Common myeloid progenitor, CD34-positive (primary cell): ENCODE data around the gene DENND1A.

Experiments used
- CTCF ChIA-PET: fragments of 350-600 bp; sonication (Branson Sonifier 250); formaldehyde crosslinking; loops from one replicate; lab custom pipeline; 2021; ENCODE audit warnings: antibody characterized with exemption; lab: Charles Lee
- POLR2A ChIA-PET: fragments of 350-600 bp; sonication (Branson Sonifier 250); formaldehyde crosslinking; loops from one replicate; lab custom pipeline; 2021; ENCODE audit warnings: antibody characterized with exemption; lab: Charles Lee
- DNase-seq, 3 donors: peaks; one replicate each; pipeline versions ENCODE4 v3.0.0 to v3.0.0-alpha.2; 2013
- H3K27ac ChIP-seq, 2 experiments: 1 replicate in 1 of 2; 2 replicates in 1 of 2; pipeline ENCODE4 v1.7.0; 2013; ENCODE audit warnings: inconsistent platforms in 2 of 2, low read length in 2 of 2, mild to moderate bottlenecking in 2 of 2, low read depth in 1 of 2, moderate library complexity in 1 of 2; ENCODE audit not compliant: severe bottlenecking in 2 of 2, insufficient read depth in 1 of 2, poor library complexity in 1 of 2
- H3K27me3 ChIP-seq, 5 experiments: replicated peaks in 2 of 5; 1 replicate in 3 of 5; 2 replicates in 2 of 5; pipeline versions ENCODE4 v1.6.1 to v1.7.0; 2013; ENCODE audit warnings: low read length in 4 of 5, mild to moderate bottlenecking in 2 of 5, moderate library complexity in 2 of 5, inconsistent platforms in 1 of 5; ENCODE audit not compliant: insufficient read depth in 5 of 5, control insufficient read depth in 4 of 5
- H3K36me3 ChIP-seq, 4 experiments: 1 replicate in 2 of 4; 2 replicates in 2 of 4; pipeline versions ENCODE4 v1.6.1 to v1.7.0; 2013; ENCODE audit warnings: low read length in 3 of 4, control low read depth in 1 of 4, mild to moderate bottlenecking in 1 of 4; ENCODE audit not compliant: control insufficient read depth in 4 of 4, insufficient read depth in 4 of 4
- H3K4me1 ChIP-seq, 4 experiments: 1 replicate in 3 of 4; 2 replicates in 1 of 4; pipeline versions ENCODE4 v1.6.1 to v1.7.1; 2013; ENCODE audit warnings: low read length in 3 of 4, mild to moderate bottlenecking in 3 of 4, control low read depth in 1 of 4, inconsistent platforms in 1 of 4, moderate library complexity in 1 of 4; ENCODE audit not compliant: control insufficient read depth in 4 of 4, insufficient read depth in 4 of 4; ENCODE audit errors: control extremely low read depth in 1 of 4
- H3K4me3 ChIP-seq, 7 experiments: 1 replicate in 4 of 7; 2 replicates in 3 of 7; pipeline versions ENCODE4 v1.5.1 to v1.7.0; 2013; ENCODE audit warnings: mild to moderate bottlenecking in 7 of 7, low read length in 6 of 7, moderate library complexity in 6 of 7, inconsistent platforms in 2 of 7, low read depth in 2 of 7, control low read depth in 1 of 7; ENCODE audit not compliant: insufficient read depth in 4 of 7, control insufficient read depth in 1 of 7; ENCODE audit errors: extremely low read depth in 1 of 7
- H3K9me3 ChIP-seq, 5 experiments: 1 replicate in 4 of 5; 2 replicates in 1 of 5; pipeline versions ENCODE4 v1.6.1 to v1.7.1; 2013; ENCODE audit warnings: low read length in 4 of 5, mild to moderate bottlenecking in 2 of 5, inconsistent platforms in 1 of 5, low read depth in 1 of 5, moderate library complexity in 1 of 5; ENCODE audit not compliant: control insufficient read depth in 4 of 5, insufficient read depth in 2 of 5; ENCODE audit errors: control extremely low read depth in 1 of 5
- WGBS: methylation state at CpG from one replicate; pipeline ENCODE4 v1.1.5; 2013; ENCODE audit not compliant: insufficient coverage; 5-methylcytosine and 5-hydroxymethylcytosine counted together

DENND1A gene

DNA sequence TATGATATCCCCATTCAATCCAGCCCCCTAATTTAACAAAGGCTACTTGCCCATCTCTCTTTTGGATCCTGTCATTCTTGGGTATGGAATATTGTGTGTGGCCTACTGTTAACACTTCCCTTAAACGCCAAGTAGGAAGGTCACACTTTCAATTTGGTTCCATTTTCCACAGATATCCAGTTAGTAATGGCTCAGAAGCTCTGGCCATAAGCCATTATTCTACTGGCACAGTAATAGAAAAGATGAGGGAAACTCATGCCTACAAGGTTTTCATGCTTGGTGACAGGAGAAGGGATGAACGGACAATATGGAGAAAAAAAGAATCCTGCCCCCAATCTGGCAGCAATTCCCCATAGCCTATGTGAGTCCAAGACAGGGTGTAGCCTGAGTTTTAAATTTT, 346.3 kb downstream of the DENND1A start:
- Histone ChIP-seq H3K4me3 (no peak overlapping the region), H3K27me3 (no peaks in the 10 kb centered on the region), H3K36me3 (peaks cover 6 to 33% (median 8%) of the 10 kb centered on the region in 4 experiments), H3K27ac (no peak overlapping the region), H3K9me3 (peaks cover 0 to 17% (median 7%) of the 10 kb centered on the region in 5 experiments), H3K4me1 (no peaks in the 10 kb centered on the region)
- no CpG with 5 or more reads among the region's 2 CpGs for WGBS
- POLR2A ChIA-PET = no interaction called here
- no peak for DNase-seq
- CTCF ChIA-PET = no interaction called here

DNA sequence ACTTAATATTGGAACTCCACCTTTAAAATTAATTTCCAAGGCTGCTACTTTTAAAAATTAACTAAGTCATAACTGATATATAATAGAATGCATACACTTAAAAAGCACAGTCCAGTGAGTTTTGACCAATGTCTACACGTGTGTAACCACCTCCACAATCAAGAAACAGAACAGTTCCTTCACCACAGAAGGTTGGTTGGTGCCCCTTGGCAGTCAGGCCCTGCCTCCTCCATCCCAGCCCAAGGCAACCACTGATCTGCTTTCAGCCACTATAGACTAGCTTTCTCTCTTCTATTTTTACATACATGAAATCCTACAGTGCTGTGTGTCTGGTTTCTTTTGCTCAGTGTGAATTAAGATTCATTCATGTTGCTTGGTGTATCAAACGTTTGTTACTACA, 358.7 kb downstream of the DENND1A start:
- H3K4me3 ChIP-seq = no peak overlapping the region
- ChIA-PET POLR2A (no interaction called here), CTCF (no interaction called here)
- peaks cover 0 to 6% (median 0%) of the 10 kb centered on the region in 4 experiments for H3K36me3 ChIP-seq
- H3K27ac ChIP-seq = no peak overlapping the region
- no CpG with 5 or more reads among the region's 2 CpGs for WGBS
- no peaks in the 10 kb centered on the region for H3K27me3 ChIP-seq
- DNase-seq = no peak
- H3K4me1 ChIP-seq = no peaks in the 10 kb centered on the region
- H3K9me3 ChIP-seq = peaks cover 3 to 19% (median 5%) of the 10 kb centered on the region in 5 experiments

DNA sequence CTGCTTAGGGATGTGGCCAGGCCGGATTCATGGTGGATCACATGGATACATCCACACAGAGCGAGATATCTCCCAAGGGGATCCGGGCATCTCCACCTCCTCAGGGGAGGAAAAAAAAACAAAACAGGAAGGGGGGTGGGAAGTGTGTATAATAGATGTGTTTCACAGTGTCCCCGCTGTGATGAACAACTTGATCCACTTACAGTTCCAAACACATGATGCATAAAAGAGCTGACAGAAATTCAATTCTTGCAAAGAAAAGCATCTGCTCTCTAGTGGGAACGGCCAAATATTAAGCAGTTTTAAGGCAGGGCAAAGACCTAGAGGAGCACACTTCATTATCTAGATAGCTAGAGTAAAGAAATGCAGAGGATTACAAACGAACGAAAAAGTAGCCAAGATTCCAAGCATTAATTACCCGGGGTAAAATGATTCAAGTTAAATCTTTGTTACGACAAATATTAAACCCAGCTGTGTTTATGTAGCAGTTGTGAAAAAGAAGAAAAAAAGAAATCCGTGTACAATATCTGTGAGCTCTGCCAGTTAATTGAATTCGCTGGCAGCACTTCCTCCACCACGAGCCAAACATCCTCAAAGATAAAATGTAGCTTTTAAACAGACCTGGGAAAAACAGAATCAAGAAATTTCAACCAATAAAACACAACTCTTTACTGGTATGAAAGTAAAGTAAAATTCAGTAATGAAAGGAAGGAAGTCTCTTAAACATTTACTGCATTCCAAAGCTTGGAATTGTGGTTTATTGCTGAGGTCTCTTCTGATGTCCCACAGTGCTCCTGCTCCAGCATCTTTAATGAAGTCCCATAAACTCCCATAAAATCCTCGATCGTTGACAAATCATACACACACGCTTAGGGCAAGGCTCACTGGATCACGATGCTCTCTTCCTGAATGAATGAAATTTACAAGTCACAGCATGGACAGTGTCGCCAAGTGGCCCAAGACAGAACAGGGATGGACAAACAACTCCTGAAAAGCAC, 360.9 kb downstream of the DENND1A start:
- peaks cover 0 to 3% (median 0%) of the 10 kb centered on the region in 5 experiments for H3K9me3 ChIP-seq
- no peaks in the 10 kb centered on the region for H3K27me3 ChIP-seq
- H3K36me3 ChIP-seq = no peaks in the 10 kb centered on the region
- POLR2A ChIA-PET = no interaction called here
- CTCF ChIA-PET = interaction anchor here (0.9 to 1.5 kb wide), 2 partner anchors 9 to 19 kb away, joined by 3 to 5 read pairs; no protein-coding TSS in a partner anchor
- WGBS = 89% methylated on average over 13 of the region's 17 CpGs
- DNase-seq = no peak
- H3K4me3 ChIP-seq = no peak overlapping the region
- H3K4me1 ChIP-seq = no peaks in the 10 kb centered on the region
- no peak overlapping the region for H3K27ac ChIP-seq

DNA sequence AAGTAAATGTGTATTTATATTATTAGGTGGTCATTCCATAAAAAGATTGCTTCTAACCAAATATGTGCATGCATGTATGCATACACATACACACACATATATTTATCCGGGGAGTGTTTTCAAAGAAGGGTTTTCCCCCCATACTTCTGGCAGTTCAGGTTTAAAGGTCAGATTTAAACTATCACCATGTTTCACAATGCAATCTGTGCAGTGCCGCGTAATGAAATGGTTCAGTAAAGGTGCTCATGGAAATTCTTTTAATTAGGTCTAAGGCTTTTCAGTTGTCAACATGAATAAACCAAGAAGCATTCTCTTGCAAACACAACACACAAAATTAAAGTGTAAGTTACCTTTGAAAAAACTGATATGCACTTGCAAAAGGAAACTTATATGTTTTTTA, 362.9 kb downstream of the DENND1A start:
- ChIA-PET CTCF (interaction anchor here (1.0 kb wide), 1 partner anchor 48 kb away, joined by 3 read pairs; no protein-coding TSS in a partner anchor), POLR2A (no interaction called here)
- Histone ChIP-seq H3K27ac (no peak overlapping the region), H3K9me3 (peaks cover 0 to 2% (median 0%) of the 10 kb centered on the region in 5 experiments), H3K27me3 (no peaks in the 10 kb centered on the region), H3K4me3 (no peak overlapping the region), H3K4me1 (no peaks in the 10 kb centered on the region), H3K36me3 (no peaks in the 10 kb centered on the region)
- DNase-seq = no peak
- WGBS = 100% methylated on average over 1 of the region's 3 CpGs

DNA sequence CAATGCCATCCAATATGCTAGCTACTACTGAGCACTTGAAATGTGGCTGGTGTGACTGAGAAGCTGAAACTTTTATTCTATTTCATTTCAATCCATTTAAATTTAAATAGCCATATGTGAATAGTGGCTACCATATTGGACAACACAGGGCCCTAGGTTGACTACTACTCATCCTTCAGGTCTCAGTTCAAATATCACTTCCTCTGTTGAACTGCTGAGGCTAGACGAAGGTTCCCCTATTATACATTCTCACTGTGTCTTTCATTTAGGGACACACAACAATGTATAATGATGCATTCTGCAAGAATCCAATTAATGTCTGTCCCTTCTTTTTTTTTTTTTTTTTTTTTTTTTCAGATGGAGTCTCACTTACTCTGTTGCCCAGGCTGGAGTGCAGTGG, 365.3 kb downstream of the DENND1A start:
- H3K4me1 ChIP-seq = no peaks in the 10 kb centered on the region
- H3K9me3 ChIP-seq = no peaks in the 10 kb centered on the region
- POLR2A ChIA-PET = interaction anchor here (0.6 kb wide), 1 partner anchor 10 kb away, joined by 4 read pairs; no protein-coding TSS in a partner anchor
- no peaks in the 10 kb centered on the region for H3K27me3 ChIP-seq
- WGBS = no CpG with 5 or more reads among the region's 1 CpG
- H3K4me3 ChIP-seq = no peak overlapping the region
- DNase-seq = no peak
- CTCF ChIA-PET = no interaction called here
- peaks cover 0 to 2% (median 0%) of the 10 kb centered on the region in 4 experiments for H3K36me3 ChIP-seq
- H3K27ac ChIP-seq = no peak overlapping the region

DNA sequence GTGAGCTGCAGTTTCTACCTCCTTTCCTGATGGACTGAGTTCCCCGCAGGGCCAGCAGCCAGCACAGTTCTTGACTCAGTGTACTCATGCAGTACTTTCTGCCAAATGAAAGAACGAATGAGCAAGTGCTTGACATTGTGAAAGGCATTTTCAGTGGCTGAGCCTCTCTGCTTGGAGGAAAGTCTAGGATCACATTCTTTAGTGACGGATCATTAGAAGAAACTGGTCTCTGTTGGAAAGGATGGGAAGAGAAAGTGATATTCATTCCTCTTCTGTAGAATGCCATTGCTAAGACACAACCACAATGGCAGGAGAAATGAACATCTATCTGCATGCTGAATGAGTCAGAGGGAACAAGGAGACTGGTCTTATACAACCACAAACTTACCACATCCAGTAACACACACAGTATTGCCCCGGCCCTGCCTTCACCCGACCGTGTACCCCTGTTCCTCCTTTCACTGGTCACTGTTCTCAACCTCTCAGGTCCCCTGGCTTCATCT, 367.0 kb downstream of the DENND1A start:
- Histone ChIP-seq H3K27me3 (no peaks in the 10 kb centered on the region), H3K4me1 (no peaks in the 10 kb centered on the region), H3K4me3 (no peak overlapping the region), H3K36me3 (peaks cover 0 to 3% (median 0%) of the 10 kb centered on the region in 4 experiments), H3K27ac (no peak overlapping the region), H3K9me3 (no peaks in the 10 kb centered on the region)
- ChIA-PET CTCF (interaction anchor here (1.2 kb wide), 1 partner anchor 10 kb away, joined by 3 read pairs; no protein-coding TSS in a partner anchor), POLR2A (no interaction called here)
- peak in 2 of 3 donors; percentile 34 to 35 for DNase-seq
- 90% methylated on average over 6 of the region's 6 CpGs for WGBS

DNA sequence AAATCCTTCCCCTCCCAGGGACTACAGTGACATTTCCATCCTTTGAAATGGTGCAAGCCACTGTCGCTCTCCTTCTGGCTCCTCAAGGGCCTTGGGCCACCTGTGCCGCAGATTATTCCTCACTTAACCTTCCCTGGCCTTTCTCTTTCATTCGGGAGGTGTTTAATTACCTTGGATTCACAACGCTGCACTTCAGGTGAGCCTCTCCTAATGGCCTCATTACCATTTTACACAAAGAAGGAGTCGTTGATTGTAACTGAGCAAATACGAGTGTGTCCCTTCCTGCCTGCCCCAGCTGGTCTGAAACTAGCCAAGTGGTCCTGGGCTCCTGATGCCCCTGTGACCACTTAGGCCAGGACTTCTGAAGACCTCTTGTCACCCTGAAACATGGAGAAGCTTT, 368.9 kb downstream of the DENND1A start:
- Histone ChIP-seq H3K4me1 (peaks cover 0 to 5% (median 0%) of the 10 kb centered on the region in 4 experiments), H3K9me3 (no peaks in the 10 kb centered on the region), H3K4me3 (no peak overlapping the region), H3K27ac (no peak overlapping the region), H3K27me3 (no peaks in the 10 kb centered on the region), H3K36me3 (peaks cover 0 to 17% (median 5%) of the 10 kb centered on the region in 4 experiments)
- ChIA-PET CTCF (no interaction called here), POLR2A (no interaction called here)
- DNase-seq = no peak
- WGBS = 100% methylated on average over 6 of the region's 6 CpGs
